Measurements from ENCODE around the gene XRCC1.
"Not testable (repeated sequence)": the region's sequence is repeated elsewhere in the genome, so short reads cannot be mapped to it uniquely, and the experiment has no call there.

Gene XRCC1

DNA sequence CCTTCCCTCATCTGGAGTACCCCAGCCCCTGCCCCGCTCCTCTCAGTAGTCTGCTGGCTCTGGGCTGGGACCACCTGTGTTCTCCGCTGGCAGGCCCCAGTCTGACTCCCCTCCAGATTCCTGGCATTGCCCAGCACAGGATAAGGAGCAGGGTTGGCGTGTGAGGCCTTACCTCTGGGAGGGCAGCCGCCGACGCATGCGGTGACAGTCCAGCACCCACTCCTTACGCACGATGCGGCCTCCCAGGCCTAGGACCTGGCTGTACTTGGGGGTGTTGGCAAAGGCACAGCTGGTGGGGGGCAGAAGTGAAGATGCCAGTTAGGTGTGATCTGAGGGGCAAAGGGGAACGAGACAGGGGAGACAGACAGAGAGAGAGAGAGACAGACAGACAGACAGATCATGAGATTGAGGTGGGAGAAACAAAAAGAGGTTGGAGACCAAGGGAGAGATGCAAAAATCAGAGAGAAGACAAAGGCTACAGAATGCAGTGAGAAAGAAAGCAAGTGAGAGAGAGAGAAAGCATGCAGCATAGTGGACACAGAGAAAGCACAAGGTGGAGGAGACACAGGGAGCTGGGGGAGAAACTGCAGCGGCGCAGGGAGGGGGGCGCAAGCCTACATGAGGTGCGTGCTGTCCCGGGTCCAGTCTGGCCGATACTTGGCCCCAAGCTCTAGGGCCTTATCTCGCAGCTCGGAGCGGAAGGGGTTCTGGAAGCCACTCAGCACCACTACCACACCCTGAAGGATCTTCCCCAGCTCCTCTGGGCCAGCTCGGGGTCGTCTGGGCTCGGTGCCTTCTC lies 23.7 kb downstream of the XRCC1 start:
- TF ChIP-seq, protein P1, sequence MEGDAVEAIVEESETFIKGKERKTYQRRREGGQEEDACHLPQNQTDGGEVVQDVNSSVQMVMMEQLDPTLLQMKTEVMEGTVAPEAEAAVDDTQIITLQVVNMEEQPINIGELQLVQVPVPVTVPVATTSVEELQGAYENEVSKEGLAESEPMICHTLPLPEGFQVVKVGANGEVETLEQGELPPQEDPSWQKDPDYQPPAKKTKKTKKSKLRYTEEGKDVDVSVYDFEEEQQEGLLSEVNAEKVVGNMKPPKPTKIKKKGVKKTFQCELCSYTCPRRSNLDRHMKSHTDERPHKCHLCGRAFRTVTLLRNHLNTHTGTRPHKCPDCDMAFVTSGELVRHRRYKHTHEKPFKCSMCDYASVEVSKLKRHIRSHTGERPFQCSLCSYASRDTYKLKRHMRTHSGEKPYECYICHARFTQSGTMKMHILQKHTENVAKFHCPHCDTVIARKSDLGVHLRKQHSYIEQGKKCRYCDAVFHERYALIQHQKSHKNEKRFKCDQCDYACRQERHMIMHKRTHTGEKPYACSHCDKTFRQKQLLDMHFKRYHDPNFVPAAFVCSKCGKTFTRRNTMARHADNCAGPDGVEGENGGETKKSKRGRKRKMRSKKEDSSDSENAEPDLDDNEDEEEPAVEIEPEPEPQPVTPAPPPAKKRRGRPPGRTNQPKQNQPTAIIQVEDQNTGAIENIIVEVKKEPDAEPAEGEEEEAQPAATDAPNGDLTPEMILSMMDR (IDR thresholded peaks at IDR 0.05; ENCODE audit: insufficient read depth, missing control alignments): no peak
- DNase-seq (ENCODE audit: insufficient read length, low spot score) (no peak), FAIRE-seq (no peak)

DNA sequence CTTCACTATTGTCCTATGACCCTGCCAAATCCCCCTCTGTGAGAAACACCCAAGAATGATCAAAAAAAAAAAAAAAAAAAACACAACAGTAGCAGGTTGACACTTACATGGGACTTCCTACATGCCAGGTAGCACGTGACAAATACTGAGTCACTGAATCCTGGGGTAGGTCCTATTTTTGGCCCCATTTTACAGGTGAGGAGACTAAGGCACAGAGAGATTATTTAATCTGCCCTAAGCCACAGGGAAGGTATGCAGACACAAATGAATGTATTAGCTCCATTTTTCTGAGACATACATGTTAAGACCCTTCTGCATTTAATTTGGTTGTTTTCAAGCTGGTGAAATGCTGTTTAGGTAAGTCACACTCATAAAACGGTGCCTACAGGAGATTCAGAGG lies 26.6 kb downstream of the XRCC1 start:
- no peak for FAIRE-seq
- TF ChIP-seq, protein P1 (IDR thresholded peaks at IDR 0.05; ENCODE audit: insufficient read depth, missing control alignments): no peak
- no peak for DNase-seq (ENCODE audit: insufficient read length, low spot score)

DNA sequence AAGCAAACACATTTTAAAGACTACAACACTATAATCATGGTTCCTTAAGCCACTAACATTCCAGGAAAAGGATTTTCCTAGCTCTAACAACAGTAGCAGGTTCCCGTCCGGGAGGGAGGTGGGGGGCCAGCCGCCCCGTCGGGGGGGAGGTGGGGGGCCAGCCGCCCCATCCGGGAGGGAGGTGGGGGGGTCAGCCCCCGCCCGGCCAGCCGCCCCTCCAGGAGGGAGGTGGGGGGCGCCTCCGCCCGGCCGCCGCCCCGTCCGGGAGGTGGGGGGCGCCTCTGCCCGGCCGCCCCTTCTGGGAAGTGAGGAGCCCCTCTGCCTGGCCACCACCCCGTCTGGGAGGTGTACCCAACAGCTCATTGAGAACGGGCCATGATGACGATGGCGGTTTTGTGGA lies 27.4 kb downstream of the XRCC1 start:
- DNase-seq (ENCODE audit: insufficient read length, low spot score); FAIRE-seq: not testable (repeated sequence)

DNA sequence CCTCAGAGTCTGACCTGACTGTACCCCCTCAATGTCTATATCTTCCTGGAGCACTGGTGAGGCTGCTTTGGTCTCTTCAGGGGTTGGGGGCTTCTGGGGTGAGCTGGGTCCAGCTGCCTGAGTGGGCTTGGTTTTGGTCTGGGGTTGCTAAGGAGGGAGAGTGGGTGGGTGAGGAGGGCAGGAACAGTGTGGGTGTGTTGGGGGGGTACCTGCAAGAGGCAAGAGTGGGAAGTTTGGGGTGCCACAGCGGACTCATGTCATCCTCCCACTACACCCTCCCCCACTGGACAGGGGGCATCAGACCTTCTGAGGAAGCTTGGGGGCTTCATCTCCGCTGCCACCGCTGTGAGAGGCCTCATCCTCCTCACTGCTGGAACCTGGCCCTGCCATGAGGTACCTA lies 28.7 kb downstream of the XRCC1 start:
- no peak for DNase-seq (ENCODE audit: insufficient read length, low spot score)
- TF ChIP-seq, protein P1 (IDR thresholded peaks at IDR 0.05; ENCODE audit: insufficient read depth, missing control alignments): no peak
- FAIRE-seq: no peak

DNA sequence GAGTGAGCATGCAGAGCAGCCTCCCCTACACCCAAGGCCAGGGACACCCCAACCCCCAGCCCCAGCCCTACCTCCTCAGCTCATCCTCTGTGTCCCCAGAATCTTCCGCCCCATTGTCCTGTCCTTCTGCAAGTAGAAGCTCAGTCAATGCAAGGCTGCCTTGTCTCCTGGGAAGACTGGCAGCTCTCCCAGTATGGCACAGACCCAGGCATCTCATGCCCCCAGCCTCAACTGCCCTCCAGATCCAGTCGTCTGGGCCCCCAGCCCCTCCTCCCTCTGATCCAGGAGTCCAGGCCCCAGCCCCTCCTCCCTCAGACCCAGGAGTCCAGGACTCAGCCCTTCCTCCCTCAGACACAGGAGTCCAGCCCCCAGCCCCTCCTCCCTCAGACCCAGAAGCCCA lies 29.3 kb downstream of the XRCC1 start:
- TF ChIP-seq, protein P1 (IDR thresholded peaks at IDR 0.05; ENCODE audit: insufficient read depth, missing control alignments): no peak
- FAIRE-seq (no peak), DNase-seq (ENCODE audit: insufficient read length, low spot score) (no peak)

DNA sequence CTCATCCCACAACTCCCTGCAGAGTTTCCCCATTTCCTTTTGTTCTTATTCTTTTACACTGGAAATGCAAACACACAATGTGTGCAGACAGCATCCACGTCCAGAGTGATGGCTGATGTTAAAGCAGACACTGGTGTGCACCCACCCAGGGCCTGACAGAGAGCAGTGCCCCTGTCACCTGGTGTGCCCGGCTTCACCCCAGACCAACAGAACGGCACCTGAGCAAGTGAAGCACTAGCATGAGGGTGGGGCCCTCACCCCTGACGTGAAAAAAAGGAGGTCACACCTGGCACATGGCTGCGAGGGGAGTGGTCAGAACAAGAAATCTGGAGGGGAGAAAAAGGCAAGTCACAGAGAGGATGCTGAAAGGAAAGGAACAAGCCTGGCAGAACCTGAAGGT lies 30.1 kb downstream of the XRCC1 start:
- DNase-seq (ENCODE audit: insufficient read length, low spot score) (no peak), FAIRE-seq (no peak)
- TF ChIP-seq, protein P1 (IDR thresholded peaks at IDR 0.05; ENCODE audit: insufficient read depth, missing control alignments): no peak

DNA sequence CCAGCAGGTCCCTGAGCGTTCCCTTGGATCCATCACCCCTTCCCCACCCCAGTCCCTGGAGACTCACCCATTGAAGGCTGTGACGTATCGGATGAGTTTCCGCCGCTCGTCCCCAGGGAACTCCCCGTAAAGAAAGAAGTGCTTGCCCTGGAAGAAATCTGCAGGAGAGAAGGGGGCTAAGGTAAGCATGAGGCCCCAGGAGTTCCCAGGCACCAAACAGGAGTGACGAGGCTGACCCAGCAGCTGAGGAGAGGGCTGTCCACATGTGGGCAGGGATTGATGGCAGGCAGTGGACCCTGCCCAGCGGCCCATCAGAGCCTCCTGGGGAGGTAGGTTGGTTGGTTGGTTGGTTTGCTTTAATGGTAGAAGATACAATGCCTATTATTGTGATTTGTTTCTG lies 31.2 kb downstream of the XRCC1 start:
- TF ChIP-seq, protein P1 (IDR thresholded peaks at IDR 0.05; ENCODE audit: insufficient read depth, missing control alignments): no peak
- DNase-seq (ENCODE audit: insufficient read length, low spot score): no peak
- no peak for FAIRE-seq

All from D721Med (cell line).